H1 (cell line): Measurements from ENCODE around the gene FOXC2. TPM values are rescaled to one million over a fixed set of nuclear protein-coding genes. Genes with fewer than 3 reads are reported as not detected.

Experiments
- BRCA1 ChIP-seq: IDR thresholded peaks from 2 replicates; pipeline ENCODE4 v1.6.1; 2012; ENCODE audit warnings: low read depth, low read length, improper control_type of control experiment
- CREB1 ChIP-seq: IDR thresholded peaks from 2 replicates; pipeline ENCODE4 v1.6.1; 2012; ENCODE audit warnings: inconsistent platforms
- EP300 ChIP-seq, 2 experiments: IDR thresholded peaks; 1 replicate in 1 of 2; 2 replicates in 1 of 2; pipeline ENCODE4 v1.6.1; 2011 to 2012; ENCODE audit warnings: low read depth in 2 of 2, low read length in 2 of 2, mild to moderate bottlenecking in 2 of 2, borderline replicate concordance in 1 of 2, inconsistent platforms in 1 of 2, moderate library complexity in 1 of 2
- KDM1A ChIP-seq: fragments of 200-600, 300-600 bp; sonication (generic); IDR thresholded peaks from 2 replicates; pipeline ENCODE4 v1.7.1; 2016; ENCODE audit warnings: mild to moderate bottlenecking, low read length, borderline replicate concordance
- KDM5A ChIP-seq: fragments of 200-600 bp; IDR thresholded peaks from 2 replicates; pipeline ENCODE4 v1.7.1; 2012; ENCODE audit warnings: mild to moderate bottlenecking, low read length, inconsistent platforms, mixed read lengths
- NRF1 ChIP-seq: IDR thresholded peaks from 2 replicates; pipeline ENCODE4 v1.6.1; 2011; ENCODE audit warnings: mild to moderate bottlenecking, low read depth, low read length, improper control_type of control experiment
- RFX5 ChIP-seq: IDR thresholded peaks from 2 replicates; pipeline ENCODE4 v1.6.1; 2011; ENCODE audit warnings: low read depth, low read length, improper control_type of control experiment, borderline replicate concordance
- polyA plus RNA-seq, 7 experiments: library from polyadenylated mRNA; depleted of rRNA in 3 of 7; stranded (reverse) in 5 of 7; unstranded in 2 of 7; fragments of >200 nt in 5 of 7; fragments of 200-250 nt in 2 of 7; gene quantifications; 1 replicate in 5 of 7; 2 replicates in 1 of 7; 4 replicates in 1 of 7; pipeline versions ENCODE4 v1.2.1 to v1.2.3, GENCODE V29; 2011 to 2013; ENCODE audit warnings: missing spikeins in 2 of 7, mixed read lengths in 2 of 7
- total RNA-seq: library from RNA; stranded (reverse); fragmentation: NEBNext Ultra II Directional; extraction: Animal tissue kit (Norgen Biotek cat#: 25700); gene quantifications from 2 replicates; pipeline ENCODE4 v1.2.1, GENCODE V29; 2021
- TF ChIP-seq, protein P1 (sequence below), 3 experiments: IDR thresholded peaks; 1 replicate in 2 of 3; 2 replicates in 1 of 3; pipeline versions ENCODE4 v1.5.1 to v1.6.1; 2011; ENCODE audit warnings: low read length in 3 of 3, mild to moderate bottlenecking in 3 of 3, inconsistent platforms in 2 of 3, low read depth in 1 of 3, moderate library complexity in 1 of 3; ENCODE audit not compliant: insufficient read depth in 1 of 3; ENCODE audit errors: control extremely low read depth in 1 of 3

The FOXC2 gene
- total and polyA plus RNA-seq, 2 of the 8 experiments (the other 6 are each of a cell fraction or from before 2014, with no cell fraction given), result 0.09 TPM; not detected in 1

DNA sequence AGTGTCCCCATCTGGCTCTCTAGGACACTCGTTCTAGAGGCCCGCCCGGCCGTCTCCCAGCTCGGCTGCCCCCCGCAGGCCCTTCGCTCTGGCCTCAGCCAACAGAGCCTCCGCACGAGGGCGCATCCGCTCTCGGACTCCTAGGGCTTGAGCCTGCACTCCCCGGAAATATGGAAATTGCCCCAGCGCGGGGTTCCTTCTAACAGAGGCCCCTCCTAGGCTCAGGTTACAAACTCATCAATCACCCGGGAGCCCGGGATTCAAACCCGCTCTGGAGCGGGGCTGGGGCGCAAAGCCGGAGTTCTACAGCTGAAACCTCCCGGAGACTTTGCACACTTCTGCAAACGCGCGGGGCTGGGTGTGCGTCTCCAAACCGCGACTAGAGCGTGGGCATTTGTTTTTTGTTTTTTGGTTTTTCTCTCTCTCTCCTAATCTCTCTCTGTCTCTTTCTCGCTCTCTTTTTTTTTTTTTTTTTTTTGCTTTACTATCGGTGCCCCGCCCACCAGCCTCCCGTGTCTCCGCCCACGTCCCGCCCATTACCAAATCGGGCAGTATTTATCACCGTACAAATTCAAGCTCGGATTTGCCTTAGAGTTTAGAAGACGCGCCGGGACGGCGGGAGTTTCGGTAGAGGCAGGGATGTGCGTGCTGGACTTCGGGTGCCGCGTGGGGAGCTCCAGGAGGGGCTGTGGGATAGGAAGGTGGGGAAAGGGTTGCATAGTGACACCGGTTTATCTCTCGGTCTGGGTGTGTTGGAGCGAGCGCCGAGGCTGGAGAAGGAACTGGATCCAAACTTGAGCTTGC, 9.3 kb downstream of the FOXC2 start (continued):
- TF ChIP-seq, protein P1, sequence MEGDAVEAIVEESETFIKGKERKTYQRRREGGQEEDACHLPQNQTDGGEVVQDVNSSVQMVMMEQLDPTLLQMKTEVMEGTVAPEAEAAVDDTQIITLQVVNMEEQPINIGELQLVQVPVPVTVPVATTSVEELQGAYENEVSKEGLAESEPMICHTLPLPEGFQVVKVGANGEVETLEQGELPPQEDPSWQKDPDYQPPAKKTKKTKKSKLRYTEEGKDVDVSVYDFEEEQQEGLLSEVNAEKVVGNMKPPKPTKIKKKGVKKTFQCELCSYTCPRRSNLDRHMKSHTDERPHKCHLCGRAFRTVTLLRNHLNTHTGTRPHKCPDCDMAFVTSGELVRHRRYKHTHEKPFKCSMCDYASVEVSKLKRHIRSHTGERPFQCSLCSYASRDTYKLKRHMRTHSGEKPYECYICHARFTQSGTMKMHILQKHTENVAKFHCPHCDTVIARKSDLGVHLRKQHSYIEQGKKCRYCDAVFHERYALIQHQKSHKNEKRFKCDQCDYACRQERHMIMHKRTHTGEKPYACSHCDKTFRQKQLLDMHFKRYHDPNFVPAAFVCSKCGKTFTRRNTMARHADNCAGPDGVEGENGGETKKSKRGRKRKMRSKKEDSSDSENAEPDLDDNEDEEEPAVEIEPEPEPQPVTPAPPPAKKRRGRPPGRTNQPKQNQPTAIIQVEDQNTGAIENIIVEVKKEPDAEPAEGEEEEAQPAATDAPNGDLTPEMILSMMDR (IDR thresholded peaks at IDR 0.05; ENCODE audit: control extremely low read depth in 1 of 3, insufficient read depth in 1 of 3, low read depth in 1 of 3, low read length in 3 of 3), result peak; percentile 59 to 68 (median 66)
- no peak for TF ChIP-seq EP300 (IDR thresholded peaks at IDR 0.05; ENCODE audit: borderline replicate concordance in 1 of 2, low read depth in 2 of 2, low read length in 2 of 2)
- no peak for TF ChIP-seq KDM1A
- TF ChIP-seq BRCA1, result no peak
- no peak for TF ChIP-seq NRF1
- TF ChIP-seq KDM5A, result no peak
- TF ChIP-seq CREB1, result 0 out of 2 replicates have a peak, but pooled peaks have one; percentile 13
- no peak for TF ChIP-seq RFX5
